GM12872 (cell line): ENCODE measurements around the gene TMPRSS11F.

Experiments
- TF ChIP-seq, protein P1 (sequence below): IDR thresholded peaks from 3 replicates; pipeline ENCODE4 v1.5.1; 2011; ENCODE audit warnings: low read depth, mild to moderate bottlenecking, low read length, moderate library complexity; ENCODE audit not compliant: insufficient read depth

Gene TMPRSS11F

DNA sequence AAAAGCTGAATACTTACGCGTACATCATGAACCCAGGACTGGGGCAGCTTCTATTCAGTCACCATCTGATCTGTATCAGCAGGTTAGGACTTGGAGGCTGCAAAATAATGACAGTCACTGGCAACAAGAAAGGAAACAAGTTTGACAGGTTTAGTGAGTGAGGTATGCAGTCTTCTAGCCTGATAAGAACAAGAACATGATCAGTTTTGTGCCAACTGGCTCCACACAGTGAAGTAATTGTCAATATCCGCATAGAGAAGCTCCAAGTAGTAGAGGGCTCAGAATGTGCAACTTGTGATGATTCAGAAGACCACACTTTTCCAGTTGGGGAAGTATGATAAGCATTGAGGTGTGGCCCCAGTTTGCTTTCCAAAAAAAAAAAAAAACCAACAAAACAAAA lies at the start of gene TMPRSS11F:
TSS of gene TMPRSS11F (minus strand) at position 77 of the 400 bp plus-strand sequence. CDS start at position 28, 49 bp downstream.
- TF ChIP-seq, protein P1, sequence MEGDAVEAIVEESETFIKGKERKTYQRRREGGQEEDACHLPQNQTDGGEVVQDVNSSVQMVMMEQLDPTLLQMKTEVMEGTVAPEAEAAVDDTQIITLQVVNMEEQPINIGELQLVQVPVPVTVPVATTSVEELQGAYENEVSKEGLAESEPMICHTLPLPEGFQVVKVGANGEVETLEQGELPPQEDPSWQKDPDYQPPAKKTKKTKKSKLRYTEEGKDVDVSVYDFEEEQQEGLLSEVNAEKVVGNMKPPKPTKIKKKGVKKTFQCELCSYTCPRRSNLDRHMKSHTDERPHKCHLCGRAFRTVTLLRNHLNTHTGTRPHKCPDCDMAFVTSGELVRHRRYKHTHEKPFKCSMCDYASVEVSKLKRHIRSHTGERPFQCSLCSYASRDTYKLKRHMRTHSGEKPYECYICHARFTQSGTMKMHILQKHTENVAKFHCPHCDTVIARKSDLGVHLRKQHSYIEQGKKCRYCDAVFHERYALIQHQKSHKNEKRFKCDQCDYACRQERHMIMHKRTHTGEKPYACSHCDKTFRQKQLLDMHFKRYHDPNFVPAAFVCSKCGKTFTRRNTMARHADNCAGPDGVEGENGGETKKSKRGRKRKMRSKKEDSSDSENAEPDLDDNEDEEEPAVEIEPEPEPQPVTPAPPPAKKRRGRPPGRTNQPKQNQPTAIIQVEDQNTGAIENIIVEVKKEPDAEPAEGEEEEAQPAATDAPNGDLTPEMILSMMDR = no peak

DNA sequence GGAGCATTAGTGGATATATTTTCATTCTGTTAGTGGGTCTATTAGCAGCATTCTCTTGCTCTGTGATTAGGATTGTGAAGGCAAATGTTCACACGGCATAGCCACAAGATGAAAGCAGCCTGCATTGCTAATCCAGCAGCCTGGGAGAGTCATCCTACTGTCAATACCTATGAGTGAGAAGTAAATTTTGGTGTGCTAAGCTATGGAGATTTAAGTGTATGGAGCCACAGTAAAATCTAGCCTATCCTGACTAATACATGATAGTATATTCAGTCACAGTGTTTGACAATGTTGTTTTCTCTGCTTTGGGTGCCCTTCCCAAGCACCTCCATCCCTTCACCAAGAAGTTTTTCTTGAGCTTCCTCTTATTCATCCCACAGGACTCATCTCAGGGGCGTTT lies 47.2 kb upstream of the TMPRSS11F start:
- TF ChIP-seq, protein P1 = no peak

DNA sequence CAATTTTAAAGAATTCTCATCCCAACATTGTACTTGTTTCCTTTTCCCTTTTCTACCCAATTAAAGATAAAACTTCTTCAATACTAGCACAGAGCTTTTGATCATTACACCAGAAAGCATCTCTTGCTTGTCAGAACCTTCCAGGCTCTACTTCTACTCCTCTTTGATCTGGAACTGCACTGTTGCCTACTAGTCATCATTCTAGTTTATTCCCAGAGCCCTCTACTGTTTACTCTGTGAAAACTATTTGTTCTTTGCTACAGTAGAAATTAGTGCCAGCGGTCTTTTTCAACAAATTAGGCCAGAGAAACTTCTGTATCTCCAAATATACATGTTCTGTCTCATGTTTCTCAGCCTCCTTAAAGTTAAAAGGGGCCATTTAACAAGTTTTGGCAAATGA lies 46.8 kb upstream of the TMPRSS11F start:
- TF ChIP-seq, protein P1 = no peak

DNA sequence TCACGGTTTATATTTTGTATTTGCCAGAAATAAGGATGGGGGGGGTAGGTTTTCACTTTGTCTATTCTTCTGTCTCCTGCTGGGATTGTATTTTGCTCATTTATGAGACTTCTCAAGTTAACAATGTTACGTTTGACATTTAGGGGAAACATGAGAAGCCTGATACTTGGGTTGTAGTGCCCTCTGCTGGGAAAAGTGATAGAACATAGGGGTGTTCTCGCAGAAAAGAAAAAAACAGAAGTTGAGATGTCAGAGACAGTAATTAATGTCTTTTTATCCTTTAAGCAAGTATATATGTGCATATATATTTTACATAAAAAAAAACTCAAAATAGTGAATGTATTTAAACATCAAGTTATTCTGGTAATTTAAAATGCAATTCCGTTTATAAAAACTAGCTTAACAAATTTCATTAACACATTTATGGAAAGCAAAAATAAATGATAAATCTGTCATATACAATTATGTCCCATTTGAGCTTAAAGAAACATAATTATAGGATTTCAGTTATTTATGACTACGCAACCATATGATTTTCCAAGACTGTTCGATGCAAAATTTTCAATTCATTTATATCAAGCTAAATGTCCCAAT lies 46.0 kb upstream of the TMPRSS11F start:
- TF ChIP-seq, protein P1 = peak; percentile 61

DNA sequence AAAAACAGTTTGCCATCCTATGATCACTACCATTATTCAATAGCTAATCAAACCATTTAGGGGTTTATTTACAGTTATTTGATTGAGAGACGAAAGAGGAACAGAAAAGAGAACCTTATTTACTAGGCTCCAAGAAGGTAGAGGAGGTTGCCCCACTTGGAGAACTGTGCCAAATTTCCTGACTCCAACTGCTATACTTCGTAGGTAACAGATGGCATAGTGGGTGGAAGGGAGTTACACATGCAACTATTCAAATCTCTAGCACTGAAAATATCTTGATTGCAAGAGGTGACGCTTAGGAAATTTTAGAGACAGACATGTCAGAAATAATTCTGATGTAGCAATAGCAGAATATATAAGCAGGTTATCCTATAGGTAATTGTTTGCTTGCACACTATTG lies 38.0 kb upstream of the TMPRSS11F start:
- TF ChIP-seq, protein P1 = no peak

DNA sequence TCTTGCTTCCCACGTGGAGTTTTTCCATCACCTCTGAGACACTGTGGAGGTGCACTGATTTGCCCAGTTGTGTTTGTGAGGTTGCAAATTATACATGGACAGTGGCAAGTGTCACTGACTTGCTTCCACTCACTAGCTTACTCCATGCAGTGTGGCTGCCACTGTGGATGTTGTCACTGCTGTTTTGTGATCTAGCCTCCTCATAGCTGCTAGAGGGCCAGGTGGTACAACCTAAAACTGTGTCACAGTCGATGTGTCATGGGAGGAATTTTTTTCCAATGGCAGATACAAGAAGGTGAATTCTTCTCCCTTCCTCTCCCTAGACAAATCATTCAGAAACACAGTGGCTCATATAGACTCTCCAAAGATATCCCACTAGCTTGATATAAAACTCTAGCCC lies 37.5 kb upstream of the TMPRSS11F start:
- TF ChIP-seq, protein P1 = no peak

DNA sequence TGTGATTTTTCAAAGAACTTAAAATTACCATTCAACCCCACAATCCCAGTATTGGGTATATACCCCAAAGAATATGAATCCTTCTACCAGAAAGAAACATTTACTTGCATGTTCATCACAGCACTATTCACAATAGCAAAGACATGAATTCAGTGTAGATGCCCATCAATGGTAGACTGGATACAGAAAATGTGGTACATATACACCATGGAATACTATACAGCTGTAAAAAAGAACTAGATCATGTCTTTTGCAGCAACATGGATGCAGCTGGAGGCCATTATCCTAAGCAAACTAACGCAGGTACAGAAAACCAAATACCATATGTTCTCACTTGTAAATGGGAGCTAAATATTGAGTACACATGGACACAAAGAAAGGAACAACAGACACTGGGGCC lies 34.1 kb upstream of the TMPRSS11F start:
- TF ChIP-seq, protein P1 = no peak
